ENCODE results near the gene ERLIN1. TPM values are rescaled to one million over a fixed set of nuclear protein-coding genes. Genes with fewer than 3 reads are reported as not detected.

The ERLIN1 gene
- total RNA-seq, result 10 to 100 TPM; 18.4 to 18.7 TPM

DNA sequence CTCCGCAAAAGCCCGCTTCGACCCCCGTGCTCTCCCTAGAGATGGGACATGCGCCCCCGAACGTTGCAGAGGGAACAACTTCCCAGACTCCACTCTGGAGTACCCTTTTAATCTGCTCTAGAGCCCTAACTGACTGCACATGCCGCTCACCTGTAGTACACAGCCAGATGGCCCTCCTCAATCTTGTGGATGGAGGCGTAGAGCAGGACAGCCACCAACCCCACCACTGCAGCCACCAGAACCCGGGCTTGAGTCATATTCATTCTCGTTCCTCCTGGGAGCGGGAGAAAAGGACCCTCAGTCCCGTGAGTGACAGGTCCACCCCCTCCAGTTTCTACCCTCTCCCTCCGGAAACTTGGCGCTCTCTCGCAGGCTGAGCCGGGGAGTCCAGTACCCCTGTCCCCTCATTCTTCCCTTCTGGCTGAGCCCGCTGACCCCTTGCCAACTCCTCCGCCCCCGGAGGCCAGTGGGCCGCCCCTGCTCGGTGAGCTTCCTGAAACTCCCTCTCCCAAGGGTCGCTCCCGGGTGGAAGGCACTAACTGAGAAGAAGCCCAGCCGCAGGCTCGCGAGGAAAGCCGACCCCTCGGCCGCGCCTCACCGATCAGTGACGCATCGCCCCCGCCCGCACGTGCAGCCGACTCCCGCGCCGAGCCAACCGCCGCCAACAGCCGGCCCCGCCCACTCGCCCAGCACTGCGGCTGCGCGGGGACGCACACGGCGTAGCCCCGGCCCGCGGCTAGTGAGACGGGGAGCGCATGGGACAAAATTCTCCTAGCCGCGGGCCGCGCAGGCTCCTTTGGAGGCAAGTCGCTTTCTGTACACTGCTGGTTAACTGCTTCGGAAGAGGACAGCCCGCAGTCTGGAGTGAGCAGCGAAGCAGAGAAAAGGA lies at the start of gene ERLIN1:
TSS of gene ERLIN1 (minus strand) at position 666 of the 889 bp plus-strand sequence. CDS start at position 263, 403 bp downstream.
- H3K4me1 Mint-ChIP-seq (ENCODE audit: low read depth), result peaks cover 58% of the 10 kb centered on the region
- CTCF ChIA-PET, result interaction anchor here (0.6 to 1.1 kb wide), 2 partner anchors 14 to 737 kb away, joined by 3 to 5 read pairs; no protein-coding TSS in a partner anchor
- intact Hi-C loops (cut with micrococcal nuclease), result loop anchor here (1.0 to 5.0 kb wide), 10 partner anchors 11 to 563 kb away; partner anchors contain the start of genes BLOC1S2, CHUK, COX15 and CUTC
- peak; percentile 95 for DNase-seq
- peak within 1 kb of the TSS; percentile 96 for H3K4me3 Mint-ChIP-seq
- H3K36me3 Mint-ChIP-seq (ENCODE audit: low read depth), result peaks cover 43% of the 10 kb centered on the region
- H3K9me3 Mint-ChIP-seq, result no peaks in the 10 kb centered on the region
- peak within 1 kb of the TSS; percentile 95 for H3K27ac Mint-ChIP-seq
- H3K27me3 Mint-ChIP-seq (ENCODE audit: low read depth), result no peaks in the 10 kb centered on the region

DNA sequence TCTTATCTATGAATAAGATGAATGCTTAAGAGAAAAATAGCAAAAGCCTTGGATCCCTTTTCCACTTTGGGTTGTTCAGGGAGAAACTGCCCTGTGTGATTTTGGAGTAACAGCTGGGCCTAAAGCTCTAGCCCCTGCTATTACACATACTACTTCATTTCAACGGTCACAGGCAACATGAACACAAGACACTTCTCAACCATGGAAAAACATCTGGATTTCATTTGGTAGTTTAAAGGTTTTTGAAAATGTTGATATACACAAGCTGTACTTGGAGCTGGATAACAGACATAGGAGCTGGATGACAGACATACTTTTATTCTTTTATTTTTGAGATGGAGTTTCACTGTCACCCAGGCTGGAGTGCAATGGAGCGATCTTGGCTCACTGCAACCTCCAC lies 46.3 kb upstream of the ERLIN1 start:
- H3K27me3 Mint-ChIP-seq (ENCODE audit: low read depth), result no peaks in the 10 kb centered on the region
- peaks cover 16% of the 10 kb centered on the region for H3K36me3 Mint-ChIP-seq (ENCODE audit: low read depth)
- no peak overlapping the region for H3K27ac Mint-ChIP-seq
- H3K4me1 Mint-ChIP-seq (ENCODE audit: low read depth), result peaks cover 22% of the 10 kb centered on the region
- no peak for DNase-seq
- intact Hi-C loops (cut with micrococcal nuclease), result no loop called here
- H3K9me3 Mint-ChIP-seq, result no peaks in the 10 kb centered on the region
- H3K4me3 Mint-ChIP-seq, result no peak overlapping the region
- CTCF ChIA-PET, result interaction anchor here (0.6 to 1.5 kb wide), 3 partner anchors 9 to 521 kb away, joined by 3 to 5 read pairs (median 3); no protein-coding TSS in a partner anchor

DNA sequence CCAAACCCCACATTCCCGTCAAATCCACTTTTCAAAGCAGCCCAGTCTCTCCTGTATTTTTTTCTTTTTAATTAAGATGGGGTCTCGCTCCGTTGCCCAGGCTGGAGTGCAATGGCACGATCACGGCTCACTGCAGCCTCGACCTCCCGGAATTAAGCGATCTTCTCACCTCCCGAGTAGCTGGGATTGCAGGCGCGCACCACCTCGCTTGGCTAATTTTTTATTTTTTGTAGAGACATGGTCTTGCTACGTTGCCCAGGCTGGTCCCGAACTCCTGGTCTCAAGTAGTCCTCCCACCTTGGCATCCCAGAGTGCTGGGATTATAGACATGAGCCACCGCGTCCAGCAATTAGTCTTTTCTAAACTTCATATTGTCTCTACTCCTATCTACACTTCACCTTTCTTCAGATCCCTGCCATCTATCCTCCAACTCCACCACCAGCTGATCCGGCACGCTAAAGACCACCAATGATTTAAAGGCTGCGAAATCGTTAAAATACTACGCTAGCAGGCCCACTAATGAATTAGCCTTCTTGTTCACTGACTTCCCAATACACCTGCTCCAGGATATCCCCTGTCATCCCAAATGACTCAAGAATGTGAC lies 44.1 kb upstream of the ERLIN1 start:
- Mint-ChIP-seq H3K27ac (peak overlapping the region; percentile 90), H3K36me3 (ENCODE audit: low read depth) (peaks cover 10% of the 10 kb centered on the region), H3K27me3 (ENCODE audit: low read depth) (no peaks in the 10 kb centered on the region), H3K4me1 (ENCODE audit: low read depth) (peaks cover 31% of the 10 kb centered on the region), H3K4me3 (peak overlapping the region; percentile 91), H3K9me3 (no peaks in the 10 kb centered on the region)
- DNase-seq, result no peak
- intact Hi-C loops (cut with micrococcal nuclease), result loop anchor here (1.0 to 5.0 kb wide), 10 partner anchors 37 to 609 kb away; partner anchors contain the start of genes BLOC1S2, CWF19L1, DNMBP and ENTPD7
- CTCF ChIA-PET, result interaction anchor here (0.6 kb wide), 1 partner anchor 389 kb away, joined by 3 read pairs; no protein-coding TSS in a partner anchor

DNA sequence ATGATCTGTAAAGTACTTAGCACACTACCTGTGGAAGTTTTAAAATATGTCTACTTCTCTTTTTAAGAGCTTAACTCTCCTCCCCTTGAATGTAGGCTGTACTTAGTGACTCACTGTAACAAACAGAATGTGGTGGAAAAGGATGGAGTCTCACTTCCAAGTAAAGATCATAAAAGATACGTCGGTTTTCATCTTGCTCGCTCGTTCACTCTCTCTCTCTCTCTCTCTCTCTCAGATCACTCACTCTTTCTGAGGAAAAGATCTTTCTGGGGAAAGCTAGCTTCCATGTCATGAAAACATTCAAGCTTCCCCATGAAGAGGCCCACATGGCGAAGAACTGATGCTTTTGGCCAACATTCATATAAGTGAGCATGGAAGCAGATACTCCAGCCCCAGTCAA lies 38.0 kb upstream of the ERLIN1 start:
- intact Hi-C loops (cut with micrococcal nuclease), result no loop called here
- Mint-ChIP-seq H3K4me3 (no peak overlapping the region), H3K4me1 (ENCODE audit: low read depth) (peaks cover 19% of the 10 kb centered on the region), H3K27ac (no peak overlapping the region), H3K27me3 (ENCODE audit: low read depth) (no peaks in the 10 kb centered on the region), H3K9me3 (no peaks in the 10 kb centered on the region), H3K36me3 (ENCODE audit: low read depth) (peaks cover 22% of the 10 kb centered on the region)
- CTCF ChIA-PET, result interaction anchor here (0.6 to 0.8 kb wide), 2 partner anchors 28 to 36 kb away, joined by 3 to 4 read pairs; no protein-coding TSS in a partner anchor
- DNase-seq, result no peak

DNA sequence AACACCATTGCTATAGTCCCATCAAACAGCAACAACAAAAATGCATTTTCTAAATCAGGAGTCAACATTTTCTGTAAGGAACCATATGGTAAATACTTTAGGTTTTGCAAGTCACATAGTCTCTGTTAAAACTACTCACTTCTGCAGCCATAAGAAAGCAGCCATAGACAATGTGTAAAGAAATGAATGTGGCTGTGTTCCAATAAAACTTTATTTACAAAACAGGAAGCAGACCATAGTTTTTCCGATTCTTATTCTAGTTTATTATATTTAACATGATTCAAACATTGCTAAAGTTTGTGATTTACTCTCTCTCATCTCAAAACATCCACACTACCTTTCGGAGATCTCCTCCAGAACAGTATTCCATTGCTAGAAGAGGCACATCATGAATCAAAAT lies 36.7 kb upstream of the ERLIN1 start:
- no peak for DNase-seq
- intact Hi-C loops (cut with micrococcal nuclease), result no loop called here
- Mint-ChIP-seq H3K4me3 (no peak overlapping the region), H3K4me1 (ENCODE audit: low read depth) (peaks cover 11% of the 10 kb centered on the region), H3K36me3 (ENCODE audit: low read depth) (peaks cover 26% of the 10 kb centered on the region), H3K9me3 (no peaks in the 10 kb centered on the region), H3K27me3 (ENCODE audit: low read depth) (no peaks in the 10 kb centered on the region), H3K27ac (no peak overlapping the region)
- CTCF ChIA-PET, result no interaction called here

DNA sequence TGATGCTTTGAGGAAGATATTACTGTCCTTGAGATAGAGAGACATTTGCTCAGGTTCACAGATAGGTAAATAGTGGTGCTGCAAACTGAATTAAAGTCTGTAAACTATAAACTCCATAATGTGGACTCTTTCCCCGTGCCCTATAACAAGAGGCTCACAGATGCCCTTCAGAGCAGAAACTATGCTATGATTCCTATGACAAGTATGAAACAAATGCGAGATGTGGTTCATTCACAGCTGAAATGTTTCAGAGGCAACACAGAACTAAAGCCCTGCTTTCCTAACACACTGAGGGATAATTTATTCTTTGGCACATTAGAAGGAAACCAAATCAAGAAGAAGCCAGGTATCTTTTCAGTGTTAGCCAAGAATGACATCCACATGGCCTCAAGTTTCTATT lies 30.2 kb upstream of the ERLIN1 start:
- Mint-ChIP-seq H3K9me3 (no peaks in the 10 kb centered on the region), H3K36me3 (ENCODE audit: low read depth) (peaks cover 31% of the 10 kb centered on the region), H3K27me3 (ENCODE audit: low read depth) (no peaks in the 10 kb centered on the region), H3K27ac (no peak overlapping the region), H3K4me3 (no peak overlapping the region), H3K4me1 (ENCODE audit: low read depth) (no peaks in the 10 kb centered on the region)
- intact Hi-C loops (cut with micrococcal nuclease), result no loop called here
- CTCF ChIA-PET, result interaction anchor here (0.5 to 1.1 kb wide), 2 partner anchors 218 to 597 kb away, joined by 3 to 4 read pairs; no protein-coding TSS in a partner anchor
- DNase-seq, result no peak

DNA sequence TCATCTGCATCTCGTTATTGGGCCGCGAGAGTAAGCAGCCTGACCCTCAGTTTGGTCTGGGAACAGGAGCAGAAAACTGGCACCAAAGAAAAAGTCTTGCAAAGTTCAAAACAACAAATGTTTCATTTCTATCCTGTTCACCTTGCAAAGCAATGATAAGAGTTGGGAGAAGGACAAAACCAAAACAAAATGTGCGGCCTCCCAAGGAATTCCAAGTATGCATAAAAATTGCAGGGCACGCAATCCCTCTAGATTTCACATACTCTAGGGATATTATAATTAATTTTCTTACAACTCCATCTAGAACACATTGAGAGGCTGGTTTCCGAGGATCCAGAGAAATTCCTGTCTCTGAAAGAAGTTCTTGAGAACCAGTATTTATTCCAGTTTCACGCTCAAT lies 23.5 kb upstream of the ERLIN1 start:
- no peaks in the 10 kb centered on the region for H3K9me3 Mint-ChIP-seq
- no peak overlapping the region for H3K4me3 Mint-ChIP-seq
- CTCF ChIA-PET, result no interaction called here
- no peaks in the 10 kb centered on the region for H3K27me3 Mint-ChIP-seq (ENCODE audit: low read depth)
- H3K4me1 Mint-ChIP-seq (ENCODE audit: low read depth), result no peaks in the 10 kb centered on the region
- H3K36me3 Mint-ChIP-seq (ENCODE audit: low read depth), result peaks cover 22% of the 10 kb centered on the region
- DNase-seq, result no peak
- H3K27ac Mint-ChIP-seq, result no peak overlapping the region
- intact Hi-C loops (cut with micrococcal nuclease), result no loop called here

DNA sequence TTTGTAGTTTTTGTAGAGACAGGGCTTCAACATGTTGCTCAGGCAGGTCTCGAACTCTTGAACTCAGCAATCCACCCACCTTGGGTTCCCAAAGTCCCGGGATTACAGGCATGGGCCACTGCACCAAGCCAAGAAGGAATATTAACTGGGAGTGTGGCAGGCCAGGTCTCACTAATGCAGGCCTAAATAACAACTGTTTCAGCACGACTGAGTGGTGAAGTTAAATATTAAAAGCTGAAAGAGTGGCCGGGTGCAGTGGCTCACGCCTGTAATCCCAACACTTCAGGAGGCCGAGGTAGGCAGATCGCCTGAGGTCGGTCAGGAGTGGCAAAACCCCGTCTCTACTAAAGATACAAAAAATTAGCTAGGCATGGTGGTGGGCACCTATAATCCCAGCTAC lies 22.4 kb upstream of the ERLIN1 start:
- intact Hi-C loops (cut with micrococcal nuclease), result no loop called here
- no peaks in the 10 kb centered on the region for H3K9me3 Mint-ChIP-seq
- H3K27me3 Mint-ChIP-seq (ENCODE audit: low read depth), result no peaks in the 10 kb centered on the region
- no peak for DNase-seq
- CTCF ChIA-PET, result no interaction called here
- H3K4me1 Mint-ChIP-seq (ENCODE audit: low read depth), result no peaks in the 10 kb centered on the region
- H3K4me3 Mint-ChIP-seq, result no peak overlapping the region
- no peak overlapping the region for H3K27ac Mint-ChIP-seq
- peaks cover 25% of the 10 kb centered on the region for H3K36me3 Mint-ChIP-seq (ENCODE audit: low read depth)

DNA sequence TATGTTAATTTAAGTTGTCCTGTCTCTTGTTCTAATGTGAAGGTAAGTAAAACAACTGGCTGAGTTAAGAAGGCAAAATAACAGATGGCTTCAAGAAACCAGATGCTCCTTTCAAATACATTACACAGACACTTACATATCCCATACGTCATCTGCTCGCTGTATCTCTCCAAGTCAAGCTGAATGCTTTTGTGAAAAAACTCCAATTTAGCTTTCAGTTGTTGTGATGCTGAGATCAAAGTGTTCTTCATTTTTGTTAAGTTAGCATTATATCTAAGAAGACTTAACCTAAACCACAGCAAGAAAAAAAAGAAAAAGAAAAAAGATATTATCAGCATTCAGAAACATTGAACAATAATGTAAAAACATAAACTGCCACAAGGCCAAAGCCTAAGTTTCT lies 18.5 kb upstream of the ERLIN1 start:
- intact Hi-C loops (cut with micrococcal nuclease), result no loop called here
- Mint-ChIP-seq H3K4me3 (no peak overlapping the region), H3K4me1 (ENCODE audit: low read depth) (no peaks in the 10 kb centered on the region), H3K27me3 (ENCODE audit: low read depth) (no peaks in the 10 kb centered on the region), H3K27ac (no peak overlapping the region), H3K9me3 (no peaks in the 10 kb centered on the region), H3K36me3 (ENCODE audit: low read depth) (peaks cover 24% of the 10 kb centered on the region)
- CTCF ChIA-PET, result interaction anchor here (1.1 kb wide), 1 partner anchor 158 kb away, joined by 3 read pairs; no protein-coding TSS in a partner anchor
- no peak for DNase-seq

DNA sequence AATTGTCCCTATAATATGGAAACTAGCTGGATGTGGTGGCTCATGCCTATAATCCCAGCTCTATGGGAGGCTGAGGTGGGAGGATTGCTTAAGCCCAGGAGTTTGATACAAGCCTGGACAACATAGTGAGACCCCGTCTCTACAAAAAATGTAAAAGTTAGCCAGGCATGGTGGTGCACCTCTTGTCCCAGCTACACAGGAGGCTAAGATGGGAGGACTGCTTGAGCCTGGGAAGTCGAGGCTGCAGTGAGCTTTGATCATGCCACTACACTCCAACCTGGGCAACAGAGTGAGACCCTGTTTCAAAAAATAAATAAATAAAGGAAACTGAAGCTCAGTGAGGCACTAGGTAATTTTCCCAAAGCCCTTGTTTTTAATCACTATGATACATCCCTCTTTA lies 15.7 kb upstream of the ERLIN1 start:
- CTCF ChIA-PET, result interaction anchor here (1.3 kb wide), 1 partner anchor 13 kb away, joined by 3 read pairs; no protein-coding TSS in a partner anchor
- Mint-ChIP-seq H3K4me3 (no peak overlapping the region), H3K27me3 (ENCODE audit: low read depth) (no peaks in the 10 kb centered on the region), H3K27ac (no peak overlapping the region), H3K9me3 (no peaks in the 10 kb centered on the region), H3K36me3 (ENCODE audit: low read depth) (peaks cover 33% of the 10 kb centered on the region), H3K4me1 (ENCODE audit: low read depth) (no peaks in the 10 kb centered on the region)
- intact Hi-C loops (cut with micrococcal nuclease), result no loop called here
- DNase-seq, result no peak

DNA sequence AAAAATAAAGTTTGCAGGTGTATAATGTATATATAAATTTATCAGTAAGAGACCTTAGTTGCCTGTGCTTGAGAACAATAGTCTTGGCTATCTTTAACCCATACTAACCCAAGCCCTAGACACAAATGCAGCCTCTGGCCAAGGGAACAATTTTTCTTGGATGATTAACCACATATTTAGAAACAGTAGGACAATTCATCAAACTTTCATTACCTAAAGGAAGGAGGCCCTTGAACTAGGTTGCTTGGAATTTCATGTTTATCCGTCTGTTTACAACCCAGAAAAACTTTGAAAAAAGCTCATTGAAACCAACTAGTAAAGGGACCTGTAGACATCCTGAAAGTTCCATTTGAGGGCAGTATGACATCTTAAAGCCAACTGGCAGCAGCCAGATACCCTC lies 8.9 kb upstream of the ERLIN1 start:
- CTCF ChIA-PET, result interaction anchor here (0.9 kb wide), 1 partner anchor 46 kb away, joined by 3 read pairs; no protein-coding TSS in a partner anchor
- Mint-ChIP-seq H3K4me1 (ENCODE audit: low read depth) (peaks cover 14% of the 10 kb centered on the region), H3K9me3 (no peaks in the 10 kb centered on the region), H3K27me3 (ENCODE audit: low read depth) (no peaks in the 10 kb centered on the region), H3K4me3 (no peak overlapping the region), H3K36me3 (ENCODE audit: low read depth) (peaks cover 35% of the 10 kb centered on the region), H3K27ac (no peak overlapping the region)
- intact Hi-C loops (cut with micrococcal nuclease), result no loop called here
- no peak for DNase-seq

DNA sequence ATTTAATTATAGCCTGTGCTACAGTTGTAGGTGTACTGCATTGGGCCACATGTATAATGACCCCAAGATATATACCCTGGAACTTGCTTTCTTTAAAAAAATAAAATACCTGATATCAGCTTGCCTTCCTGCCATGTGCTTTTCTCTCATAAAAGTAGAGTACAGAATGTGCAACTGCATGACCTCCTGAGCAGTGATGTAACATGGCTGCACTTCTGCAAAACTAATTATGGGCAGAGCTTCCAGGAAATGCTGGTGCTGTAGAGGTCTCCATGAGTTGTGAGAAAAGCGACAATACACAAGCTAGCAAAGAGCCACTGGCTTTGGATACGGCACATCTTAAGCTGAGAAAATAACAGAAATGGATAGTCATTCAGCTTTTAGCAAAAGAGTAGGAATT lies 6.5 kb upstream of the ERLIN1 start:
- DNase-seq, result no peak
- Mint-ChIP-seq H3K4me3 (no peak overlapping the region), H3K9me3 (no peaks in the 10 kb centered on the region), H3K36me3 (ENCODE audit: low read depth) (peaks cover 32% of the 10 kb centered on the region), H3K27ac (peak overlapping the region; percentile 55), H3K27me3 (ENCODE audit: low read depth) (no peaks in the 10 kb centered on the region), H3K4me1 (ENCODE audit: low read depth) (peaks cover 34% of the 10 kb centered on the region)
- intact Hi-C loops (cut with micrococcal nuclease), result no loop called here
- CTCF ChIA-PET, result no interaction called here
